Stimulated activated CD8-positive, alpha-beta memory T cell treated with anti-CD3 and anti-CD28 coated beads, Interleukin-7, amount 100 ng/mL, for 1 hour (primary cell): ENCODE results near the gene MTR.
"Not testable (repeated sequence)": the region's sequence is repeated elsewhere in the genome, so short reads cannot be mapped to it uniquely, and the experiment has no call there.

Experiments
- DNase-seq, 2 donors: peaks; one replicate each; pipeline ENCODE4 v3.0.0-alpha.2; 2020; ENCODE audit warnings: low read depth in 2 of 2

The MTR gene

DNA sequence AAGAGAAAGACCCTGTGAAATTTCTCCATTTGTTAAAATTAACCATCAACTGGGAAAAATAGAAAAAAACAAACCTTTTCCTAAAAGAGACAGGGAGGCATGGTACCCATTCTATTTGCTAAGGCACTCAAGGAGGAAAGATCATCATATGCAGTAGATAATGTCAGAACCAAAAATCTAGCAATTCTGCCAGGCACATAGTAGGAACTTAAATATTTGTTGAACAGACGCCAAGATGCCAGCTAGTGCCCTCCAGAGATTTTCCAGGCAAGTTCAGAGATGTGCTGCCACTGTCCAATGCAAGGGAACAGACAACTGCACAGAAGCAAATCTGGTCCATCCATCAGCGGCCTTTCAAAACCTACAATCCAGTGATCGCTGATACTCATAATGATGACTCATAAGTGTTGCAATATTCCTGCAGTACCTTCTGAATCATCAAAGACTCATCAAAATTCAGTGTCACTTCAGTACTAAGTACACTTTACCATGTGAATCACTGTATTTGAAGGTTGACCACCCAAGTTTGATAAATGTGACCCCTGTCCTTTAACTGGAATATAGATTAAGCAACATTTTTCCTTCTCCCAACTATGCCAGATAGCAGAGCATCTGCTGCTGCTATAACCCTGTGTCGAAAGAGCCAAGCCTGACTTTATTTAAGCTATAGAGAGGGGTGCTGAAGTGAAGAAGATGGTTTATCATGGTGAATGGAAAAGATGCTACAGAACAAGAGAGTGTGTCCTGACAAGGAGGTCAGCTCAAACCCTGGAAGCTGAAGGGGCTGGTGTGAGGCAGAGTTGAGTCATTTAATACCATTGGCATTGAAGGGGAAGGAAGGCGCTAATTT, 110.0 kb downstream of the MTR start:
- DNase-seq, result no peak

GRCh38 chr1:236907205-236907604, 112.1 kb downstream of the MTR start:
- no peak for DNase-seq

DNA sequence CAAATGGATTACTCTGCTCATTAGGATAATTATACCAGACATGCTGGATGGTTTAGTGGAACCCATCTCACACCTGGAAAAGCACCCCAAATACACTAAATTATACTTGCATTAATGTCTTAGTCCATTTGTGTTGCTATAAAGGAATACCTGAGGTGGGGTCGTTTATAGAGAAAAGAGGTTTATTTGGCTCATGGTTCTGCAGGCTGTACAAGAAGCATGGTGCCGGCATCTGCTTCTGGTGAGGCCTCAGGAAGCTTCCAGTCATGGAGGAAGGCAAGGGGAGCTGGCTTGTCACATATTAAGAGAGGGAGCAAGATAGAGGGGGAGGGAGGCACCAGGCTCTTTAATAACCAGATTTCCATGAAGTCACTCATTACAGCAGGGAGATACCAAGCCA, 113.6 kb downstream of the MTR start:
- DNase-seq, result no peak

DNA sequence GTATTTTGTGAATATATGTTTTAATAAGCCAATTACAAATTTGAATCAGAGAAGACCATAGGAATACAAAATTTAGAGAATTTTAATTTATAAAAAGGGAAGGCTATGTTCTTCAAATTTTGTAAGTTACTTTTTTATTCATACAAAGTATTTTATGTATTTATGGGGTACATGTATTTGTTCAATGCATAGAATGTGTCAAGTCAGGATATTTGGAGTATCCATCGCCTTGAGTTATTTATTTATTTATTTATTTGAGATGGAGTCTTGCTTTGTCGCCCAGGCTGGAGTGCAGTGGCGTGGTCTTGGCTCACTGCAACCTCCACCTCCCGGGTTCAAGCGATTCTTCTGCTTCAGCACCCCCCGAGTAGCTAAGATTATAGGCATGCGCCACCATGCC, 116.0 kb downstream of the MTR start:
- DNase-seq, result not testable (repeated sequence)

DNA sequence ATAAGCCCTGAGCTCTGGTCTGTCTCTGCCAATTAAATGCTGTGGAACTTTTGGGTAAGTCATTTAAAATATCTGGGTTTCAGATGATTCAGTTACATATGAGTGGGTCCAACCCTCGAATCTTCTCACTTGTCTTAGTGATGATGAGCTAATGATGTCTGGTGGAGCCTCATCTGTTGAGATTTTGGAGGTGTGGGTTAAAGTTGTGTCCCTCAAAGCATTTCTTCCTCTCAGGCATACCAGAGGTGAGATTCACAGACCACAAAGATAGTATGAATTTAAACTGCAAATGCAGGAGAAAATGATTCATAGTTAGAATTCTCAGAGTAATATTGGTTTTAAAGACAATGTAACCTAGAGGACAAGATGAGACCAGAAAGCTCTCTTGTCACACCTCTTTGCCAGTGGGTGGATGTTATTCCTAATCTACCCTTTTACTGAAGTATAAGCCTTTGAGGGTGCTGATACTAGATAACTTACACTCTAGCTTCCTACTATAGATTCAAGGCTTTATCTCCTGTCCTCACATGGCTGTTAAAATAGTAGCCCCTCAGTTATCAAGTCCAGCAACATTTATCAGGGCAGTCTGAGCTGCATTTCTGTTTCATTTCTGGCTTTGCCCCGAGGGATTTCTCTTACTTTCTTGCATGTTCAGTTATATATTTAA, 118.4 kb downstream of the MTR start:
- no peak for DNase-seq

- no peak for DNase-seq
Measured at GRCh38 chr1:236914375-236914774, 119.3 kb downstream of the MTR start.

DNA sequence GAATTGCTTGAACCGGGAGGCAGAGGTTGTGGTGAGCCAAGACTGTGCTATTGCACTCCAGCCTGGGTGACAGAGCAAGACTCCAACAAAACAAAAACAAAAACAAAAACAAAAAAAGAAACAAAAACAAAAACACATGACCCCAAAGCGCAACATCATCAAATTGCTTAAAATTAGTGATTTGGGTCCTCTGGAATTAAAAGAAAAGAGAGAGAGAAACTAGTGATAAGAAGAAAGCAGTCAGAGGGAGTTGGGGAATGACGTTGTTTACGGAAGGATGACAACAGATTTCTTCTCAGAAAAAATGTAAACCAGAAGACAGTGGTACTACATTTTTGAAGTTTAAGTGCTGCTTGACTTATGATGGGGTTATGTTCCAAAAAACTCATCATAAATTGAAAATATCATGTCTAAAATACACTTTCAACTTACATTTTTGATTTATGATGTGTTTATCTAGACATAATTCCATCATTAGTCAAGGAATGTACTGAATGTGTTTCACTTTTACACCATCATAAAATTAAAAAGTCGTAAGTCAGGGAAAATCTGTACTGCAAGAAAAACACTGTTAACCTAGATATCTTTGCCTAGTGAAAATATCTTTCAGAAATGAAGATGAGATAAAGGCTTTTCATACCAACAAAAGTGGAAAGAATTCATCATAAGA, 121.2 kb downstream of the MTR start:
- DNase-seq, result no peak

DNA sequence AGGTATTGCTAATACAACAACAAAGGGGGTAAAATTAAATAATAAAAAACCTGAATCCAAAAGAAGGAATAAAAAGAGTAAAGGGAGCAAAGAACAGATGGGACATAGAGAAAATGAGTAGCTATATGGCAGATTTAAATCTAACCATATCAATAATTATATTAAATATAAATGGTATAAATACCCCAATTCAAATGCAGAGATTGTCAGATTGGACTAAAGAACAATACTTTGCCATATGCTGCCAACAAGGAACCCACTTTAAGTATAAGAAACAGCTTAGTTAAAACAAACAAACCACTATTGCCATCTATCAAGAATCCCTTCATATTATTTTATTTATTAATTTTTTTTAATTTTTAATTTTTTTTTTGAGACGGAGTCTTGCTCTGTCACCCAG, 122.4 kb downstream of the MTR start:
- no peak for DNase-seq

GRCh38 chr1:236920286-236920894, 125.3 kb downstream of the MTR start:
- no peak for DNase-seq

GRCh38 chr1:236921610-236922009, 126.5 kb downstream of the MTR start:
- DNase-seq, result no peak

DNA sequence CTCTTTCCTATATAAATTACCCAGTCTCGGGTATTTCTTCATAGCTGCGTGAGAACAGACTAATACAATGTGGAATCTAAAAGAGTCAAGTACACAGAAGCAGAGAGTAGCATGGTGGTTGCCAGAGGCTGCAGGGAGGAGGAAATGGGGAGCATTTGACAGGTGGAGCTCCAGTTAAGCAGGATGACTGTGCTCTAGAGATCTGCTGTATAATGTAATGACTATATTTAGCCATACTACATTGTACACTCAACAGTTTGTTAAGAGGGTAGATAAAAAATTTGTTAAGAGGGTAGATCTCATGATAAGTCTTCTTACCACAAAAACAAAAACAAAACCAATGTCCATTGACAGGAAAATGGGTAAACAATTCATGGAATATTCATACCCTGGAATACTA, 127.1 kb downstream of the MTR start:
- no peak for DNase-seq

GRCh38 chr1:236925386-236925785, 130.3 kb downstream of the MTR start:
- no peak for DNase-seq

DNA sequence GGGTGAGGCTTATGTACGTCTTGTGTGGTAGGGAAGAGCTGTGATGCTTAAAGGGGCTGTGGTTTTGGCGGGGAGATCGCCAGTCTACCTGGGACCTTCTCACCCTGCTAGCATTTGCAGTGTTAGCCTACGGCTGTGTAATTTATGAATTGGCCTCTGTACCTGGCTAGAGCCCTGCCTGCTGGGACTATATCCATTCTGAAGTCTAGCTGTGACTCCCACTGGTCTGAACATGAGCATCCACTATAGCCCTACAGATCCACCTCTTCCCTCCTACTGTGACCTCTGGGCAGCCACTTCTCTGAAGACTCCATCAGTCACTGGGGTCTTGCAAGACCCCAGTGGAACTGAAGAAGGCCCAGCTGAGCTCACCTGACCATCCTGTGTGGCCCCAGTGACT, 135.4 kb downstream of the MTR start:
- no peak for DNase-seq

DNA sequence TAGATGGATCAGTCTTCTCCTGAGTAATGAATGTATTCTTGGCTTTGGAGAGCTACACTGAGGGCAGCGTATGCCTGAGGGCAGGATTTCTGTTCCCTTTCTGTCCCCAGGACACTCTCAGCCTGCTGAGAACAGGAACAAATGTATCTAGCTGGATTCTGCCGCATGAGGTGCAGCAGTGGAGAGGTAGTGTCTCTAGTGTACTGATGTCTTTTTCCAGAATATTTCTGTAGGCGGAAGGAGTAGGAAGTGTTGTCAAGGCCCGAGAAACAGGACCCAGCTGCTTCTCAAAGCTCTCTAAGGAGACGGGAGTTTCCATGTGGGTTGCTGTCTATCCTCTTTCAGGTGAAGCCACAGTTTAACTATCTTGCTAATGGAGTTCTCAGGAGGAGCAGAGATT, 143.7 kb downstream of the MTR start:
- no peak for DNase-seq

DNA sequence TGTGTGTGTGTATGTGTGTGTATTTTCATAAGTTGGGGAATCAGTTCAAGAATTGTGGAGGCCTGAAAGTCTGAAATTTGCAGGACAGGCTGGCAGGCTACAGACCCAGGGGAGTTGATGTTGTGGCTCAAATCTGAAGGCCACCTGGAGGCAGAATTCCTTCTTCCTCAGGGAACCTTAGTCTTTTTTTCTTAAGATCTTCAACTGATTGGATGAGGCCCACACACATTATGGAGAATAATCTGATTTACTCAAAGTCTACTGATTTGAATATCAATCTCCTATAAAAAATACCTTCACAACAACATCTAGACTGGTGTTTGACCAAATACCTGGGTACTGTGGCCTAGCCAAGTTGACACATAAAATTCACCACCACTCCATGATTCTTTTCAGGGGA, 147.3 kb downstream of the MTR start:
- DNase-seq, result no peak

- no peak for DNase-seq
Measured at GRCh38 chr1:236944556-236944955, 149.5 kb downstream of the MTR start.

DNA sequence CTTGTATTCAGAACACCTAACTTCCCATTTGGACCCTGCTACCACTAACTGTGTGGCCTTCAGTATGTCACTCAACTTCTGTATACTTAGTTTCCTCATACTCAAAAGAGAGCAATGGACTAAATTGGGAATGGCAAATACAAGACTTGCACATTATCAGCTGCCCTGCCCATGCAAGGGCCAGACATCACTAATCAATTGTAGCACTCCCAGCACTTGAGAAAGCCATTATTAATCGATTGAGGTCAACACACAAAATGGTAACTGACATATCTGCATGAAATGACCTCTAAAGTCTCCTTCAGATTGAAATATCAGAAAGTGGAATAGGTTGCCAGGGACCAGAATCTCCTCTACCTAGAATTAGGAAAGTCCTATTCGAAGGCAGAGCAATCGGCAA, 149.9 kb downstream of the MTR start:
- no peak for DNase-seq

DNA sequence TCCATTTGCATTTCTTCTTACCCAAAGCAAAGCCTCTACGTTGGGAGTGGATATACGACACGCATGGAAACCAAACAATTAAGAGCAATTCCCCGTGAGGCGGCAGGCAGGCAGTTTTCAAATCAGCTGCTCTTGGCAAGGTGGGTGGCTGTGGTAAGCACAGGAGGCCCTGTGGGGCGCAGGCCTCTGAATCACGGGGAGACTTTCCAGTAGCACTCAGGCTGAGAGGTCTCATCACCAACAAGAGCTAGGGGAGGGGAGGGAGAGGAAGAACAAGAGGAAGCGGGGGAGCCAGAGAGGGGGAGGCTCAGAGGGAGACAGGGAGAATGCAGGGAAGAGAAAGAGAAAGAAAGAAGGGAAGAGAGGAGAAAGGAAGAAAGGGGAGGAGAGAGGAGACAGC, 152.7 kb downstream of the MTR start:
- no peak for DNase-seq

- no peak for DNase-seq
Measured at GRCh38 chr1:236948381-236948780, 153.3 kb downstream of the MTR start.

GRCh38 chr1:236948996-236949395, 153.9 kb downstream of the MTR start:
- DNase-seq, result no peak

DNA sequence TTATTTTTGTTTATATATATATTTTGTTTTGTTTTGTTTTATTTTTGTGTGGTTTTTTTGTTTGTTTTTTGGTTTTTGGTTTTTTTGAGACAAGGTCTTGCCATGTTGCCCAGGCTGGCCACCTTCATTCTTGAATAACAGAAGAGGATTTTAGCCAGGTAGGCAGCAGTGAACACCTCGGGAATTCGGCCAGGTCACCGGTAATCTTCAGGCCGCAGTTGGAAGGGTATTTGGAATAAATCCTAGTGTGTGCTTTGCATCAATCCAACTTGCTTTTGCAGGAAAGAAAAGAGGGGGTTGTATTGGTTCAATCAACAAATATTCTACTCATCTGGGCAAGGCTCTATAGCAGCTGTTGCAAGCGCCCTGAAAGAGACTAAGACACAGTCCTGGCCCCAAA, 155.3 kb downstream of the MTR start:
- no peak for DNase-seq

DNA sequence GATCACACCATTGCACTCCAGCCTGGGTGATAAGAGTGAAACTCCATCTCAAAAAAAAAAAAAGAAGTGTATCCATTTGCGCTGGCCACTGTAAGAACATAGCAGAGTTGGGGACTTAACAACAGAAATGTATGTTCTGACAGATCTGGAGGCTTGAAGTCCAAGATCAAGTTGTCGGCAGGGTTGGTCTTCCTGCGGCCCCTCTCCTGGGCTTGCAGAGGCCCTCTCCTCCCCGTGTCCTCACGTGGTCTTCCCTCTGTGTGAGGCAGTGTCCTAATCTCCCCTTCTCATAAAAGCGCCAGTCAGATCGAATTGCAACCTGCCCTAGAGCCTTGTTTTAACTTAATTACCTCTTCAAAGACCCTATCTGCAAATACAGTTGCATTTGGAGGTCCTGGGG, 156.6 kb downstream of the MTR start:
- DNase-seq, result no peak
